ENCODE data around the gene SFRP2.

GRCh38 chr4:153832054-153832453 is 43.2 kb upstream of the SFRP2 start:
- TF ChIP-seq CTCF (IDR thresholded peaks at IDR 0.05) (no peak), POLR2A (IDR thresholded peaks at IDR 0.05) (no peak)

Measured in body of pancreas (tissue), 4 donors.